CD4-positive, alpha-beta T cell treated with Interleukin-15 for 1 hour (primary cell): ENCODE results near the gene GRIK4.

Experiments
- DNase-seq: peaks from one replicate; pipeline ENCODE4 v3.0.0-alpha.2; 2020

The GRIK4 gene

DNA sequence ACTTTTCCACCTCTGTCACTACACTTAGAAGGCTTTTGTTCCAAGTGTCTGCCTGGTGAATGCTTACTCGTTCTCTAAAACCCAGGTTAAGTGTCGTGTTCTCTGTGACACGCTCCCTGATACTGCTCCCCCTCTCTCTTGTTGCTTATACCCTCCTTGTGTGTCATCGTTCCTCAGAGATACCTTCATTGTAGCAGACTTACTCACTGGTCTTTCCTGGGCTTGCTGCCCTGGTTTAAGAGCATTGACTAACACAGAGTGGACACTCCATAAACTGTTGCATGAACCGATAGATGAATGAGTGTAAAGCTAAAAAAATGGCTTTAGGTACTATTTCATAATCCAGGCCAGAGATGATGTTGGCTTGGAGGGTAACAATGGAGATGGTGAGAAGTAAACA, 171.3 kb downstream of the GRIK4 start:
- no peak for DNase-seq

DNA sequence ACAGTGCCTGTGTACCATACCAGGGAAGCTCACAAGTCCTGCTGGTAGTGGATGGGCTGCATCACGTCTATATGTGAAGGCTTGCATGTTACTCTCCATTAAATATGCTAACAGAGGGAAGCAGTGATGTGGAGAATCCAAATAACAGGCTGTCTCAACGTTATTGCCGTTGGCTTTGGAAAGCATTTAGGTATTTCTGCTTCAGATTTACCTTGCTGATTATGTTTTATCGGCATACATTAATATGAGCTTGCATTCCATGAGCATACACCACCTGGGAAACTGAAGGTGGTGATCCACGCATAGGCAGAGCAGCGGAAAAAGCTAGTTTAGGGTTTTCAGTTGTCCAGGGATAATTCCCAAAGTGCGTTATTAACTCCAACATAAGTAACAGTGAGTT, 175.0 kb downstream of the GRIK4 start:
- no peak for DNase-seq

DNA sequence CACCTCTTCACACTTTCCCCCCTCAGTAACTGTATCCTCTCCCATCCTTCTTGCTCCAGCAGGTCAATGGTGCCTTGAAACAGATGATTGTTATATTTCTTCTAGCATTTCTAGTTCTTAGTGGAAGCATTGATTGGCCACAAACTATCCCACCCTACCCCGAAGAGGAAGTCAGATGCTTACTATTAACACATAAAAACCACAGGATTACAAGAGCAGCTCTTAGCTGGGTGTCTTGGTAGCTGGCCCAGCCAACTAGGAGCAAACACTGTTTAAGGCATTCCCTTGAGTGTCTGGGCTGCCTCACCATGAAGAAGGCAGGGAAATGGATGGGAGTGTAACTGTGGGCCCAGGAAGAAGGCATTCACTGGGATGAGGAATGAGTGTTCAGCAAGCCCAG, 176.6 kb downstream of the GRIK4 start:
- DNase-seq = no peak

DNA sequence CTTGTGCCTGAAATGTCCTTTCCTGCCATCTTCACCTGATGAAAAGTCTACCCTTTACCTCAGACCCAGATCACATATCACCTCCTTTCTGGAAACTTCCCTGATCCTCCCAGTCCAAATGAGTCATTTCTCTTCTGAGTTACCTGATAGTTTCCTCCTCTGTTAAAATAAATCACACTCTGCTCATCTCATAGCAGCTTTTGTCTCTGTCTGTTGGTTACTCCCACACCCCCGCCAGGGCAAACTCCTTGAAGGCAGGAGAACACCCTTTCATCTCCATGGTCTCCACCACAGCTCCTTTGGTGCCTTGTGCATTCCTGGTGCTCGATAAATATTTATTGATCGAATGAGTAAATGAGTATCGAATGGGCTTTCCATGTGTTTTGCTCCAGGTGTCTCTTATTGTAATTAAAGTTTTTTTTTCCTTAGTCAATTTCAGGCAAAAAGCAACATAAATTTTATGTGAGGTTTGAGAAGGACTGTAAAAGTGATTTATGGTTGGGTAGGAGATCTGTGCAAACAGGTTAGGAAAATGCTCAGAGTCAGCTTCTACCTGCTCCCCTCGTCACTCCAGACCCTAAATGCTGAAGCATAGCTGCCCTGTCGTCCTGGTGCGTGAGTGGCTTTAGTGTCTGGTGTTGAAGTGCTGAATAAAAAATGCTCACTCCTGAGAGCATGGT, 178.2 kb downstream of the GRIK4 start:
- no peak for DNase-seq

DNA sequence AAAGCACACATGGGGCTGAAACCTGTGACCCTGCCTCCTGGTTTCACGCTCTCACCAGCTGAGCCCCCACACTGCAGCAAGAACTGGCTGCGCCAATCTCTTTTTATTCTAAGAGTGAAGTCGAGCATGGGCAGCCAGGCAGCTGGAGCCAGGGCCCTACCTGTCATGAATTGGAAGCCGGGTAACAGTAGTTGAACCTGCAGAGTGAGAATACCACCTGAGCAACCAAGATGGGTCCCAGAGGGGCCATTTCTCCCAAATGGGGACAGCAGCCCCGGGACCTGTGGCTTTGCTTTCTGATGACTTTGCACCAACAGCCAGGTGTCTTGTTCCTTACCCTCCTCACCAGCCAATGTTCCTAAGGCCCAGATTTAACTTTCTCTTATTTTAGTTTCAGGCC, 178.9 kb downstream of the GRIK4 start:
- no peak for DNase-seq

DNA sequence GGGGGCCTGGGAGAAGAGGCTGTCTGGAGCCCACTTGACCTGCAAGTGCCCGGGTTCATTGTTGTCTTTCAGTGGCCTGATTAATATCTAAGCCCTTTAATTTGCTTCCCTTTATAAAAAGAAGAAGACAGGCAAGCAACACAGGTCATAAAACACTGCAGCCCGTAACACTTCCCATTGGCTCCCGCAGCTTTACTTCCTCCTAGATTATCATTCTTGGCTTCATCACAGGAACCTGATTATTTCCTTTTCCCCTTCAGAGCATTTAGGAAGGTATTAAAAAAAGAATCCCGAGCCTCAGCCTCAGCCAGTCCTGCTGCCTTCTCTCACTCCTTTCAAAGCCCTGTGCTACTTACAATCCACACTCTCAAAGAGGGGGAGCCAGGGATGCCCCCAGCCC, 183.2 kb downstream of the GRIK4 start:
- no peak for DNase-seq

DNA sequence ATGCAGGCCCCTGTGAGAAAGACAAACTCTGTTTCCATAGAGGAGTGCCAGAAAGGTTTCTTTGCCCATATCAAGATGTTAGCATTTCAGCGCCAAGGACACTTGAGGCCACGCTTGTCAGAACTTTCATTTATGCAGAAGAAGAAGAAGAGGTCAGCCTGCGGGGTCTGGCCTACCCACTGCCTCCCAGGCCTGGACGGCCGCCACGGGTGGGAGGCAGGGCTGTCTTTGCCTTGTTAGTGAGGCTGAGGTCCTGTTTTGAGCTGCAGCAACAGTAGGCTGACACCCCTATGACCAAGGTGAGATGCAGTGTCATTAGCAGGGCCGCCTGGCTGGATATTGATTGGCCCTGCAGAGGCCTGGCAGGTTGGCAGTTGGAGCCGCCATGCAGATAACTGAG, 183.9 kb downstream of the GRIK4 start:
- no peak for DNase-seq

DNA sequence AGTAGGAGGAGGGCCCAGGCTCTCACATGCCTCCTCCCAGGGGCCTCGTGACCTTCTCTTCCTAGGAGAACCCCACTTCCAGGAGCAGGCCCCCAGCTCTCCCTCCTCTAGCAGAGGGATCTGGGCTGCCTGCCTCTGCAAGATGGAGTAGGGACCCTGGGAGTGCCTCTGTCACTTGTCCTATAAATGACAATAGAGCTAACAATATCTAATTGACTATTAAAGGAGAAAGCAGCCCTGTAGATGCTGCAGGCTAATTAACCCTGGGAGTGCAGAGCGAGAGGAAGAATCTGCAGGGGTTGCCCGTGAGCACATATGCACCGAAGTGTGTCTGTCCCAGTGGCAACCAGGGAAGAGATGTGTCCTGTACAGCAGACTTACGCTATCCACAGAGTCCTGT, 184.4 kb downstream of the GRIK4 start:
- DNase-seq = no peak

DNA sequence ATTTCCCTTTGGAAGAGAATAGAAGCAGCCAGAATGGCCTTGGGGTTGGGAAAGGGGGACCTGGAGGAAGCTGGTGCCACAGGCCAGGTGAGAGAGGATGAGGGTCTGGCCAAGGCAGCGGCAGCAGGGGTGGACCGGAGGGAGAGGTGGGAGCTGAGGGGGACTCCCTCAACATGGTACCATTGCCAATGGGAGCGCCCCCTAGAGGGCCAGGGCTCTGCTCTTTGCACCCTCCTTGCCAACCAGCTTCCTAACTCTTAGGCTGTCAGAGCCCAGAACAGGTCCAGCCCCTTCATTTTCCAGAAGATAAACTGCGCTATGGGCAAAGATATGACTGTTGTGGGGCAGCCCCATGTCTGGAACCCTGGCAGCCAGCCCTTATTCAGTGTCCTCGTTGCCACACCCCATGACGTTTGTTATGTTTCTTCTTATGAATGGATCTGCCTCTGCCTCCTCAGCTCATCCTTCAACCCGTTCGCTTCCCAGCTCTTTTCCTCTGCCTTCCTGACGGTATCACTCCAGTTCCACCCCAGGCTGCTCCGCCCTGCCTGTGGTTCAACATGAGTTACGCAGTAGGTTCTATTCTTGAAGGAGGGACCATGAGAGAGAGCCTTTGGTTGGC, 185.2 kb downstream of the GRIK4 start:
- no peak for DNase-seq

DNA sequence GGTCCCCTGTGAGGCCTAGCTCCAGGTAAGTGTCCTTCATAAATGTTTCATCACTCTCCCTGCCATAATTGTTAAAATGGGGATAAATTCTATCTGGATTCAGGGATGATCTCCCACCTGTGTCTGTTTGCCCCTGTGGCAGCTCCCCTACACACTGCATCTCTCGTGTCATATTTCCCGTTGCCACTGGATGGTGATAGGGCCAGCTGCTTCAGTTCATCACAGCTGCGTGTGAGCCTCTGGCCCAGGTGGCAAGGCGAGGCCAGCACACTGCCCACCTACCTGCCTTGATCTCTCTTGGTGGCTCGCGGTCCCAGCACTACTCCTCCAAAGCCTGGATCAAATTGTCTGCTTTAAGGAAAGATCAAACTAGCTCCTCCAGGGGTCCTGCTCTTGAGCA, 187.4 kb downstream of the GRIK4 start:
- no peak for DNase-seq

DNA sequence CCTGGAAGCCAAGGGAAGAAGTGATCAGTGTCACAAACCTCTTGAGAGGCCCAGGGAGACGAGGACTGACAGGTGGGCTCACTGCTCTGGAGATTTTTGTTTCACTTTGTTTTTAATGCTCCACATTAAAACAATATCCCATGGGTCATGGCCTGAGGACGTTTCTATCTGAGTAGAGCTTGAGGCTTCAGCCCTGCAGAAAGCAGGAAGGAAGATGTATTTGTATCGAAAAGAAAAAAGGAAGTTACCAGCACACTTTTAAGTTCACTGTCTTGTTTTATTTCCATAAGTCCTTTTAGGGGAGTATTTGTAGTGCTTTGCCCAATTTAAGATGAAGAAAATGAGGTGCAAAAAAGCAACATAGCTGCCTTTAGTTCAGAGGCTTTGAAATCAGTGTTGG, 191.1 kb downstream of the GRIK4 start:
- no peak for DNase-seq

DNA sequence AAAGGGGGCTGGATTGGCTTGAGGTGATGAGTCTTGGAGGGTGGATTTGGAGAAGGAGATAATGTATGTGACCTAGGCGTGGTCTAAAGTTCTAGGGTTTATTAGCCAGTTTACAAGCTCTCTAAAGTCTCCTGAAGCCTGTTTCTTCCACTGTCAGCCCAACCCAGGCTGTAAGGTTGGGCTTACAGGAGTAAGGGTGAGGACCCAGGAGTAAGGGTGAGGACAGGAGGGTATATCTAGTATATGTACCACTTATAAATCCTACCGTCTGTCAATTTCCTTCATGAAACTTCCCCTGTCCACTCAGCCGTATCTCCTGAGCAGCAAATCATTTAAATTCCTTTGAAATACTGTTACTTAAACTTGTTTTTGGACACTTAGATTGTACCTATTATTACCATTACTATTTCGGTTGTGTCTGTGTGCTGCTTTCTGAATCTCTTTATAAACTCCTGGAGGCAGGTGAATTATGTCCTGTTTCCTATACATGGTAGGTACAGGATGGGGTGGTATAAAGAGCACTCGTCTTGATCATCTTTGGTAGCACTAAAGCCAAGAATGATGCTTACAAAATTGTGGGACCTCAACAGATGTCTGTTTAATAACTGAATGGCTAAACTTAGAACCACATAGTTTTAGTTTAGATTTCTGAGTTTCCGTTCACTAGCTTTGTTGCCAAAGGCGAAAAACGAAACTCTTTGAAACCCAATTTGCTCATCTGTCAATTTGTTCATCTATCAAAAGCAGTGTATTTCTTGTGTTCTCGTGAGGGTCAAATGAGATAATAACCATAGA, 192.0 kb downstream of the GRIK4 start:
- DNase-seq = no peak

DNA sequence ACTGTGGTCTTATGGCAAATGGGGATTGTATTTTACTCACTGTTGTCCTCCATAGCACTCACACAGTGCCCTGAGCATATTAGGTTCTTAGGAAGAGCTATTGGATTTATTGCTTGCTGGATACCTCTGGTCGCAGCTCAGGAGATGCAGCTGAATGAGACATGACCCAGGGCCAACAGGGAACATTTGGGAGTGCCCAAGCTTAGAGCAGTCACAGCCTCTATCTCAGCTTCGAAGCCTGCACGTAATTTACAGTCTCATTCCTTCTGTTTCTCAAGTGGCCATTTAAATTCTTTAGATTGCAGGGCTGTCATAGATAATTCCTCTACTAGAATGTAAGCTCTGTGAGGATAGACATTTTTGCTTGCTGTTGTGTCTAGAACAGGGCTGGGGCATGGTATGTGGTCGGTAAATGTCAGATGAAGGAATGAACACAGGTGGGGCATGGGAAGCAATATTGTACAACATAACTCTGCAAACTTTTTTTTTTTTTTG, 192.8 kb downstream of the GRIK4 start:
- no peak for DNase-seq

DNA sequence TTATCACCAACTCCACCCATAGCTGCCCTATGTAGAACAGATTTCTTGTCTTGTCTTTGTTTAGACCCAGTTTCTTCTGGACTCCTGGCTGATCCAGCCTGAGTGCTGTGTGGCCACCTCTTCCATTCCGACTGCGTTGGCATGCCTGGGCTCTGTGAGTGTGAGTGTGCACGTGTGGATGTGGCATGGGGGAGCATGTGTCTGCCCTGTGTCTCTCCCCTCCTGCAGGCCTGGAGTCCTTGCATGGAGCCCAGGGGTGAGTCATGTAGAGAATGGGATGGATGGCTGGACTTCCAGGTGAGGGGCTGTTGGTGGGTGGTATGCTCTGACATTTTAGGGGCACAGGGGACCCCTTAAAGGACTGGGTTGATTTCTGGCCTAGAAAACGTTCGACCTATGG, 194.7 kb downstream of the GRIK4 start:
- DNase-seq = no peak

DNA sequence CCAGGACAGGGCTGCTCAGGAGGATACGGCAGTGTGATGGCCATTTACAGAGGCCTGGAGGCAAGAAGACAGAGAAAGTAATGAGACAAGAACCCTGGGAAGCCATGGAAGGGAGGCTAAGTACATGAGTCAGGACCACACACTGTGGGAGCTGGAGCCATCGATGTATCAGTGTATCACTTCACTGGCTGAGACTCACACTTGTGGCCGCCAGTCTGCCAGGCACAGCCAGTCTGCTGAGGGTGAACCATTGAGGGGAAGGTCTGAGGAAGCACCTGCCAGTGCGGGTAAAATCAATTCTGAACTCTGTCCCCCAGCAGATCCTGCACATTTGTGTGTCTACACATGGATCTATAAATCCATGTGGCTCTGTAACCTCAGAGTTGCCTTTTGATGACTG, 195.6 kb downstream of the GRIK4 start:
- no peak for DNase-seq

DNA sequence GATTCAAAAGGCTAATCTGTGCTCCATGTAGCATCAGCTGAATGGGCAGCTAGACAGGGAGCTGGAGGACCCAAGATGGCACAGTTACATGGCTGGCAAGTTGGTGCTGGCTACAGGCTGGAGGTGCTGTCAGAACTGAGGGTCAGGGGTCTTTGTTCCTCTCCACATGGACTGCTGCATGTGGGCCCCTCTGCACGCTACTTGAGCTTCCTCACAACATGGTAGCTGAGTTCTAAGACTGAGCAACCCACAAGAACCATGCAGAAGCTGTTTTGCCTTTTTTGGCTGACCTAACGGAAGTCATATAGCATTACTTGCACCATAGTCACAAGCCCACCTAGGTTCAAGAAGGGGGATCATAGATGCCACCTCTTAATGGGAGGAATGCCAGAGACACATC, 196.1 kb downstream of the GRIK4 start:
- DNase-seq = no peak

DNA sequence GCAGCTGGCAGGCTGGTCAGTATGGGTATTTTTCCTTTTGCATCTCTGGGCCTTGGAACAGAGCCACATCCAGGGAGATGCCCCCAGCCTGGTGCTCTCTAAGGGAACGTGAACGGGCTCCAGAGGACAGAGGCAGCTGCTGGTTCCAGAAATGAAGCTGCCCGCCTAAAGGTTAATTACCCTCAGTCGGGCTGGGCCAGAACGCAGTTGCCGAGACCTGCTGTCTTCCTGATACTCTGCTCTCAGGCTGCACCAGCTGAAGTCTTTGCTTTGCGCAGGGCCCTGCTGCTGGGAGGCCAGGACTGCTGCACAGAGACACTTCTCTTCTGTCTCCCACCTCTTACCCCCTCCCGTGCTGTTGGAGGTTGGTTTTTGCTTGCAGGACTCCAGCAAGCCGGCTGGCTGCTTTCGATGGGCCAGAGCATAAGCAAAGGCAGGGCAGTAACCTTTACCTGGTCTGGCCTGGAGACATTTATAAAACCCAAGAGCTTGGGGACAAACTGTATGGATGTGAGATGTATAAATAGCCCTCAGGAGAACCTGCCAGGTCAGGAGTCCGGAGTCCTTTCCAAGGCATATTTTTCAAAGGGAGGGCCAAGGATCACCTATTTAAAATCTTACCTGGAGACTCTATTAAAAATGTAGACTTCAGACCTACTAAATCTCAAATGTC, 197.1 kb downstream of the GRIK4 start:
- DNase-seq = no peak

DNA sequence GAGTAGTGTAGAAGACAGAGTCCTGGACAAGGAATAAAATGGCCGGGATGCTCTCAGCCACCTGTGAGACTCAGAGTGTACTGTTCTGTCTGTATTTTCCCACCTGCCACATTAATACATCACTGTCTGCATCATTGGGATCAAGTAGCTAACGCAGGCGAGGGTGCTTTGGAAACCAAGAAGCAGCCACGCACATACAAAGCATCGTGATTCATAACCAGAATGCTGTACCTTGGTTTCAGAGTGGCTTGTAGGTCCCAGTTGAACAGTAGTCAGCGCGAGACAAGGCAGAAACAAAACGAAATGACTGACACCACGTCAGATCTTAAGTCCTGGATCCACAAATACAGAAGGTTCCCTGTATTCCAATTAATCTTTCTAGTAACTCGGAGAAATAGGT, 198.3 kb downstream of the GRIK4 start:
- no peak for DNase-seq

DNA sequence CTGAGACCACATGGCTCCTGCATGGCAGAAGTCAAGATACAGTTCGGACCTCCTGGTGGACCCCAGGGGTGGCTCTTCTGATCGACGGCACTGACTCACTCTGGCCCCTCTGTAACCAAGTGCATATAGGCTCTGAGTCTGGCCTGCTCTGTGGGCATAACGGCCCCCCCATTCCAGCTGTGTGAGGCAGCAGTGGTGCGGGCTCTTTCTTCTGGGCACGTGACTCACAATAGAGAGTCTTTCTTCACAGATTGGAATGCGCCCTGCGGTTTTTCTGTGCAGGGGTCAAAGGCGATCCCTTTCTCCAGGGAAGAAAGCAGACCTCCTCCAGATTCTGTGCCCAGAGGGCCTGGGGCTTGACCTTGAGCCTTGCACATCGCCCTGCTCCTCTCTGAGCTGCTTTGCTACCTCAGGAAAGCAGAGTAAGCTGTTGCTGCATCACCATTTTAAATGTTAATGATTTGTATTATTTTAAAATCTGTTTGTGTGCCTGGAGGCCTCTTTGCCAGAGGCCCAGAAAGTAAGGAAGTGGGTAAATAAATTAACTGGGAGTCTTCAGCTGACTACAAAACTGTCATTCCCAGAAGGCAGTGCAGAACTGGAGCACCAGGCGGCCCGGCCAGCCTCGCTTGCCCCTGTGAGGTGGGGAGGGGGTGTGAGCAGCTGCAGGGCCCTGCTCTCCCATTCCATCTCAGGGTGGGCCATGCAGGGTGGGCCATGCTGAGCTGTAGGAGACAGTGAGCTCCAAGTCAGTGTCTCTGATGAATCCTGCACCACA, 199.0 kb downstream of the GRIK4 start:
- DNase-seq = no peak

DNA sequence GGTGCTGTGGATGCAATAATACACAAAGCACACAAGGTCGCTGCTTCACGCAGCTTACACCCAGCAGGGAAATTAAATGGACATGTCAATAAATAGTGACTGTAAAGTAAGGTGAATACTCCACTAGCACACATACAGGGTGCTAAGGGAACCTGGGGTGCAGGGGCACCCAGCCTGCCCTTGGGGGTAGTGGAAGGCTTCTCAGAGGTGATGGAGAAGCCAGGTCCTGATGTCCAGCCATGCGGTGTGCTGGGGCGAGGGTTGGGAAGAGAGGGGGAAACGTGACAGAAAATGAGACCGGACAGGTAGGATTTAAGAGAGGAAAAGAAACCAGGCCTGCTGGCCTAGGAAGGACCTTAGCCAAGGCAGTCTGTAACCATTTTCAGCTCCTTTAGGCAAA, 200.5 kb downstream of the GRIK4 start:
- DNase-seq = no peak

DNA sequence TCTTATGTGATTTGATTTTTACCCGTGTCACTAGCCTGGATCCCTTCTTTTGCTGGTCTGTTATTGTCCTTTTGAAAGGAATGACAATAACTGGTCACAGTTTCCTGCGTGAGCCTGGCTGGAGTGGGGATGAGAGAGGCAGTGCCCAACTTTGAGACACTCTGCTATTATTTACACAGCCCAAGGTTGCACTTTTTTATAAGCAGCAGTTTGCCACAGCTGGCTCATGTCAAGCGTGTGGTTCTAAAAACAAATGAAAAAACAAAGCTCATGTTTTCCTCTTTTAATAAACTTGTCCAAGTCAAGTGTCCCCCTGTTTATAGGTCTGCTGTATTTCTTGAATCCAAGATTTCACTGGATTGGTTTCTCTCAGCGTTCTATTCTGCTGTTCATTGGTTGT, 201.3 kb downstream of the GRIK4 start:
- no peak for DNase-seq

DNA sequence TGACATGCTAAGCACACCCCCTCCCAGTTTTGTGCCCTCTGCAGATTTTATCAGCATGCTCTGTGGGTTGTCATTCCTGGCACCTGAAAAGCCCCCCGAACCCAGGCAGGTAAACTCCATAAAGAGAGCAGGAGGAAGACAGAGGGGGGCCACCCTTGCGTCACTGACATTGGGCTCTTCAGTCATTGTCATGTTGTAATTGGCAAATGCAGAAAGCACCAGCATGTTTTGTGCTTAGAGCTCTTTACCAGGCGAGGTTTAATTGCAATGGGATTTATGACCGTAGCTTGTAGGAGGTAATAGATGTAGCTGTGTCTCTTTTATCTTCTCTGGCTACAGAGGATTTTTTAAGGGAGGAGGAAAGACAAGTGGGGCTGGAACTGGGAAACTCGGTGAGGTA, 201.7 kb downstream of the GRIK4 start:
- no peak for DNase-seq

DNA sequence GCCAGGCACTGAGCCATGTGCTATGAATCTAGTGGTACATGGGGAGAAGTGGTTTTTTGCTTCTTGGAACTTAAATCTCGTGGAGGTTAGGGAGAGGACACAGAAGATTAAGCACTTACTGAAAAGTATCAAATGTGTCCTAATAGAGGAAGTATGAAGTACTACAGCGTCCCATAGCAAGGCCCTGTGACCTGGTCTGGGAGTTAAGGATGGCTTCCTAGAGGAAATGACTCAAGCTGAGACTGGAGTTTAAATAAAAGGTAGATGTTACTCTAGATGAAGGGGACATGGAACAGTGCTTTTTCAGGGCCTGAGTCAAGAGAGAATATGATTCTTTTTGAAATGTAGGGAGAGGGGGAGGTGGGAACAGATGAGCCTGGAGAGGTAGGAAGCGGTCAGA, 202.9 kb downstream of the GRIK4 start:
- DNase-seq = no peak
